GM19324 (cell line): Measurements from ENCODE around the gene BCAT1.
"Not testable (repeated sequence)": the region's sequence is repeated elsewhere in the genome, so short reads cannot be mapped to it uniquely, and the experiment has no call there.

ENCODE experiments used
- ATAC-seq: cut with Tn5 transposase; IDR thresholded peaks from one replicate; pipeline ENCODE4 v1.9.1; 2021; ENCODE audit warnings: mild to moderate bottlenecking, moderate library complexity; ENCODE audit not compliant: unreplicated experiment, low FRiP score

BCAT1 gene

DNA sequence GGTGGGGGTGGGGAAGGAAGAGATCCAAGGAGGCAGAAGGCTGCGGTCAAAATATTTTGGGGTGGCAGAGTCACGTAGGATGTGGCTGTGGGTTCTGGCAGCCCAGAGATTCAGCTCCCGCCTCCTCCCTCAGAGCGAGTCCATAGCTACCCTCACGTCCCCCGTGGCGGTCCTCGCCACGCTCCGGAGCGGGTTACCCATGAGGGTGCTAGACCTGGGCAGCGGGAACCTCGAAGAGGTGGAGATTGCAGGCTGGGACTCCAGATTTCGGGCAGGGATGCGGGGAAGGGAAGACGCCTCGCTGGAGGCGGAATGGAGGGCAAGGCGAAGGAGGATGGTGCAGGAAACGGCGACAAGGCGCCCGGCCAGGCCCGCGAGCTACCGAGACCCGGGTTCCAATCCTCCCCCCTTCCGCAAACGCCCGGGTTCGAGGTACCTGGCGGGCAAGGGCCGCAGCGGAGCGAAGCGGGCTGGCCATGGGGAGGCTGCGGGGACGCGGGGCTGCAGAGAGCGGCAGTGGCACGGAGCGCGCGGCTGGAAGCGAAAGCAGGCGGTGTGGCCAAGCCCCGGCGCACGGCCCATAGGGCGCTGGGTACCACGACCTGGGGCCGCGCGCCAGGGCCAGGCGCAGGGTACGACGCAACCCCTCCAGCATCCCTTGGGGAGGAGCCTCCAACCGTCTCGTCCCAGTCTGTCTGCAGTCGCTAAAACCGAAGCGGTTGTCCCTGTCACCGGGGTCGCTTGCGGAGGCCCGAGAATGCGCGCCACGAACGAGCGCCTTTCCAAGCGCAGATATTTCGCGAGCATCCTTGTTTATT lies 46.2 kb downstream of the BCAT1 start:
- no peak for ATAC-seq

DNA sequence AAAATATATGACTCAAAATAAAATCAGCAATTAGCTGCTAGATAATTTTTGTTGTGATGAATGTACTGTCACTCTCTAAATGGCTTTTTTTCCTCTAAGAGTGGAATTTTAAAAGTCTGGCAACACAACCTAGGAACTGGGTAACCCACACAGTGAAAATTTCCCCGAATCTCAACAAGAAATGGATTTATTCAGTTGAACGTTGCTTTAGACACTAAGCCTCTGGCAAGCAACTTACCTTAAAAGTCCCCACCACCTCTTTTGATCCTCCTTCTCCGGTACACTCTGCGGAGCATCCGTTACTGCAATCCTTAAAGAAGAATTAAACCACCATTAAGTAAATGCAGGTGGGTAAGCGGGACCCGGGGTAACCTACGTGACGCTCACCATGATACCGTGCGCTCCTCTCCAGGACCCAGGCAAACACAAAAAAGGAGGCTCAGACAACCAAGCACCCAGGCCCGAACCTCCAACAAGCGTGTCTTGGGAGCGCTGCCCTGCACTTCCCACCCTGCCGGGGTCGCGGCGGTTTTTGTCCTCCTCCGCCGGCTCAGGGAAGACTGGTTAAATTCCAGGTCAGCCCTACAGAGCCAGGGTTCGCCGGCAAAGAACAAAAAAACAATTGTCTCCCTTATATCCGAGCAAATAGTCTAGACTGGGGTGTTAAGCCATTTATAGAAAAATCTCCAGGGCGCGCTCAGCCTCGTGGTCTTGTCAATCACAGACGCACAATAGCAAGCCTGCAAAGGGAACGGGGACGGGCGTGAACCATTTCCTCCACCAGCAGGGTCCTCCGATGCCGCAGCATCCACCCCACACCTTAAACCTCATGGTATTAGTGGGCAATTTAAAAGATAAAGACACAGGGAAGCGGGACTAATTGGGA lies 47.1 kb downstream of the BCAT1 start:
- ATAC-seq: no peak

DNA sequence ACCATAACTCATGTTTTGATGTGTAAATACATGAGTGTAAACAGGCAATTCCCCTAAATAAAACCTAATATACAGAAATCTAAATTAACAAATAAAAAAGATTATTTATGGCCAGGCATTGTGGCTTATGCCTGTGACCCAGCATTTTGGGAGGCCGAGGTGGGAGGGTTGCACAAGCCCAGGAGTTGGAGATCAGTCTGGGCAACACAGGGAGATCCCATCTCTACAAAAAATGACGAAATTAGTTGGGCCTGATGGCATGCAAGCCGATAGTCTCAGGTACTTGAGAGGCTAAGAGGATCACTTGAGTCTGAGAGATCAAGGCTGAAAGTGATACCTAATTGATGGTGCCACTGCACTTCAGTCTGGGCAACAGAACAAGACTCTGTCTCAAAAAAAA lies 48.7 kb downstream of the BCAT1 start:
- ATAC-seq: no peak

GRCh38 chr12:24899503-24900075 lies 49.3 kb downstream of the BCAT1 start:
- ATAC-seq: no peak

GRCh38 chr12:24898606-24899005 lies 50.3 kb downstream of the BCAT1 start:
- no peak for ATAC-seq

GRCh38 chr12:24898185-24898584 lies 50.7 kb downstream of the BCAT1 start:
- ATAC-seq: no peak

DNA sequence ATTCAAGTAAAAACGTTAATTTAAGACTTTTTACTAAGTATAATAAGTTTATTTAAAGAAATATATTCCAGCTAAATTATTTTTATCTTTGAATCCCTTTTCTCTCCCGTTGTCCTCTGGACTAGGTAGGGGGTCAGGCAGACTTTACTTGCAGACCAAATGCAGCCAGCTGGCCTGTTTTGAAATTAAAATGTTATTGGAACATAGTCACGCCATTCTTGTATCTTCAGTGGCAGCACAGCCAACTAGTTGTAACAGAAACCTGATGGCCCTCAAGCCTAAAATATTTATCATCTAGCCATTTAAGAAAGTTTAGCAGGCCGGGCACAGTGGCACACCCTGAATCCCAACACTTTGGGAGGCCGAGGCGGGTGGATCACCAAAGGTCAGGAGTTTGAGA lies 52.7 kb downstream of the BCAT1 start:
- ATAC-seq: no peak

- no peak for ATAC-seq
Measured at GRCh38 chr12:24895612-24896011, 53.3 kb downstream of the BCAT1 start.

GRCh38 chr12:24894879-24895278 lies 54.0 kb downstream of the BCAT1 start:
- ATAC-seq: no peak

- ATAC-seq: no peak
Measured at GRCh38 chr12:24890048-24890803, 58.7 kb downstream of the BCAT1 start.

GRCh38 chr12:24889411-24889810 lies 59.5 kb downstream of the BCAT1 start:
- ATAC-seq: no peak

GRCh38 chr12:24888813-24889212 lies 60.1 kb downstream of the BCAT1 start:
- ATAC-seq: no peak

DNA sequence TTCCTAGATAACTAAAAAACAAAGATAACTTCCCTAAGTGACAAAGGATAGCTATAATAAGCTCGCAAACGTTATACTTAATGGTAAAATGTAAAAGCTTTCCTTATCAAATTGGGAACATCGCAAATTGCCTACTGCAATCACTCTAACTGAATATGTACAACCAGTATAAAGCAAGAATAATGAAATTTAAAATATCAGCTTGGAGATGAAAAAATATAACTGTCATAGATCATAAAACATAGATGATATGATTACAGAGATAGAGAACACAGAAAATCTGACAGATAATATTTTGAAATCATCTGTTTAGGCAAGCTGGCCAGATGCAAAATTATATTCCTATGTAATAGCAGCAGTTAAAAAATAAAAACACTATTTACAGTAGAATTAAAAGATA lies 64.0 kb downstream of the BCAT1 start:
- ATAC-seq: no peak

DNA sequence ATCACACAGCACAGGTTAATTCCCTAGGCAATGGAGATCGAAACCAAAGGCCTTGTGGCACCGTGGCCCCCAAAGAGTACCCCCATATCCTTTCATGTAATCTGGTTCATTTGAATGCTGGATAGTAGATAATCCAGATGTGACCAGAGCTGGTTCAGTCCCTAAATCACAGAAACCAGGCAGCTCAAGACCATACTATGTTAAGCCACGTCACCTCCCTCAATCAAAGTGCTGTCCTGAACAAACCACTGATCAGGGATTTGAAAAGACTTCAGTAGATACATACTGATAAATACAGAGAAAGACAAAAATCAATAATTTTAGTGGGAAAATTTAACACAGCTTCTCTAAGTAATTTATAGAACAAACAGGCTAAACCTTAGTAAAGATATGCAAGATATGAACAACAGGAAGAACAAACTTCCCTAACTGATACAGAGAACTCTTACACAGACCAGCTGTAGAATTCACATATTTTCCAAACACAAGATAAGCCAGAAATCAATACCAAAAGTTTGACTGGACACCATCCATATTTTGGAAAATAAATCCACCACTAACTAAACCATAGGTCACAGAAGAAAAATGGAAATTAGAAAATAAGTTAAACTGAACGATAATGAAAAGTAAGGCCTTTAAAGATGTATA lies 67.1 kb downstream of the BCAT1 start:
- no peak for ATAC-seq

GRCh38 chr12:24881227-24881626 lies 67.7 kb downstream of the BCAT1 start:
- ATAC-seq: no peak

- no peak for ATAC-seq
Measured at GRCh38 chr12:24880732-24881131, 68.2 kb downstream of the BCAT1 start.

- no peak for ATAC-seq
Measured at GRCh38 chr12:24879644-24880043, 69.3 kb downstream of the BCAT1 start.

- no peak for ATAC-seq
Measured at GRCh38 chr12:24875014-24875413, 73.9 kb downstream of the BCAT1 start.

GRCh38 chr12:24872211-24872610 lies 76.7 kb downstream of the BCAT1 start:
- no peak for ATAC-seq

DNA sequence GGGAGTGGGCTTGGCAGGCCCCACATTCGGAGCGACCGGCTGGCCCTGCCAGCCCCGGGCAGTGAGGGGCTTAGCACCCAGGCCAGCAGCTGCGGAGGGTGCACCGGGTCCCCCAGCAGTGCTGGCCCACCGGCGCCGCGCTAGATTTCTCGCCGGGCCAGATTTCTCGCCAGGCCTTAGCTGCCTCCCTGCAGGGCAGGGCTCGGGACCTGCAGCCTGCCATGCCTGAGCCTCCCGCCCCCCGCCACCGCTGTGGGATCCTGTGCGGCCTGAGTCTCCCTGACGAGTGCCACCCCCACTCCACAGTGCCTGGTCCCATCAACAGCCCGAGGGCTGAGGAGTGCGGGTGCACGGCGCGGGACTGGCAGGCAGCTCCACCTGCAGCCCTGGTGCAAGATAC lies 82.8 kb downstream of the BCAT1 start:
- not testable (repeated sequence) for ATAC-seq
